IPS-NIHi11 (cell line): ENCODE measurements around the gene CBLC.

Source experiments
- DNase-seq: peaks from one replicate; pipeline ENCODE4 v3.0.0; 2012; ENCODE audit warnings: mixed read lengths, low spot score

The CBLC gene

GRCh38 chr19:44746946-44747738 lies 30.5 kb upstream of the CBLC start:
- DNase-seq, result peak; percentile 97

GRCh38 chr19:44747739-44748425 lies 29.8 kb upstream of the CBLC start:
- DNase-seq, result no peak

- peak; percentile 62 for DNase-seq
Measured at GRCh38 chr19:44748426-44749254, 29.1 kb upstream of the CBLC start, which contains the start of gene BCL3. Gene BCL3, plus strand, starts transcription at chr19:44748708. Its CDS starts 83 bp downstream, at chr19:44748791.

- DNase-seq, result no peak
Measured at GRCh38 chr19:44749292-44749691, 28.4 kb upstream of the CBLC start.

GRCh38 chr19:44749994-44750393 lies 27.7 kb upstream of the CBLC start:
- no peak for DNase-seq

- DNase-seq, result no peak
Measured at GRCh38 chr19:44752123-44752815, 25.4 kb upstream of the CBLC start.

GRCh38 chr19:44752816-44753625 lies 24.7 kb upstream of the CBLC start:
- peak; percentile 81 for DNase-seq

- no peak for DNase-seq
Measured at GRCh38 chr19:44753626-44753931, 24.1 kb upstream of the CBLC start.

- peak; percentile 79 for DNase-seq
Measured at GRCh38 chr19:44753932-44754749, 23.5 kb upstream of the CBLC start.

- DNase-seq, result no peak
Measured at GRCh38 chr19:44754750-44755080, 23.0 kb upstream of the CBLC start.

- DNase-seq, result no peak
Measured at GRCh38 chr19:44755219-44755618, 22.5 kb upstream of the CBLC start.

- DNase-seq, result no peak
Measured at GRCh38 chr19:44756089-44756562, 21.6 kb upstream of the CBLC start.

GRCh38 chr19:44757057-44757734 lies 20.5 kb upstream of the CBLC start:
- peak; percentile 52 for DNase-seq

GRCh38 chr19:44757735-44758505 lies 19.8 kb upstream of the CBLC start:
- peak; percentile 78 for DNase-seq

GRCh38 chr19:44758596-44758995 lies 19.1 kb upstream of the CBLC start:
- DNase-seq, result peak; percentile 46

GRCh38 chr19:44759083-44759804 lies 18.4 kb upstream of the CBLC start:
- no peak for DNase-seq

- no peak for DNase-seq
Measured at GRCh38 chr19:44762038-44762437, 15.7 kb upstream of the CBLC start.
